ENCODE data around the gene MPZL1.
"Not testable (repeated sequence)": the region's sequence is repeated elsewhere in the genome, so short reads cannot be mapped to it uniquely, and the experiment has no call there.

The MPZL1 gene

DNA sequence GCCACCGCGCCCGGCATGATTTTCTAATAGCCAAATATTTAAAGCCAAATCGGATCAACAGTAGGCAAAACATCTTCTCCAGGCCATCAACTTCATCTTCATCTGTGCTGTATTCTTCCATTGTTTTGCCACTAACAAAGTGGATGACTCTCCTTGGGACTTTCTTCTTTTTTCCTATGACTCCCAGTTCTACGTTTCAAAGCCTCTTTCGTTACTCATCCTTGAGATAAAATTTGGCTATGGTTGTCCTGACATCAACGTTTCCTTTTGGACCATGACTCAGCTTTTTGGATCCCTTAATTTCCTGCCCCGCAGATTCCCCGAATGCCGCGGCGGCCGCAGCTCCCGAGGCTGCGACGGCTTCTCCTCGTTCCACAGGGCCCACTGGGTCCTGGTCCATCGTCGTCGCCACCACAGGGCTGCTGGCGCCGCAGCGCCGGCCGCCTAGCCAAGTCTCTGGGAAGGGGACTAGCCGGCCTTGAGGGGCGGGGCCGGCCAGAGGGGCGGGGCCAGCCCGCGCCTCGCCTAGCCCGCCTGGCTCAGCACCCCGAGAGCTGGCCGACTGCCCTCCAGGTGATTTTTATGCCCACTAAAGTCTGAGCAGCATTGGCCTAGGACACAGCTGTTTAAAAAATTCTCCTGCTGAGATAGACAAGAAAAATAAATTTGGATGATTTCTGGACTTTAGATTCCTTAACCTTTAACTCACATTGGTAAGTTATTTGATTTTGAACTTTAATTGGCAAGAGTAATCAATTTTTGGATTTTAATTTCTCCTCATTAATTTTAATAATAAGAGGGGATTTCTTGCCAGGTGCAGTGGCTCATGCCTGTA is 98.3 kb downstream of the MPZL1 start:
- DNase-seq, result no peak

DNA sequence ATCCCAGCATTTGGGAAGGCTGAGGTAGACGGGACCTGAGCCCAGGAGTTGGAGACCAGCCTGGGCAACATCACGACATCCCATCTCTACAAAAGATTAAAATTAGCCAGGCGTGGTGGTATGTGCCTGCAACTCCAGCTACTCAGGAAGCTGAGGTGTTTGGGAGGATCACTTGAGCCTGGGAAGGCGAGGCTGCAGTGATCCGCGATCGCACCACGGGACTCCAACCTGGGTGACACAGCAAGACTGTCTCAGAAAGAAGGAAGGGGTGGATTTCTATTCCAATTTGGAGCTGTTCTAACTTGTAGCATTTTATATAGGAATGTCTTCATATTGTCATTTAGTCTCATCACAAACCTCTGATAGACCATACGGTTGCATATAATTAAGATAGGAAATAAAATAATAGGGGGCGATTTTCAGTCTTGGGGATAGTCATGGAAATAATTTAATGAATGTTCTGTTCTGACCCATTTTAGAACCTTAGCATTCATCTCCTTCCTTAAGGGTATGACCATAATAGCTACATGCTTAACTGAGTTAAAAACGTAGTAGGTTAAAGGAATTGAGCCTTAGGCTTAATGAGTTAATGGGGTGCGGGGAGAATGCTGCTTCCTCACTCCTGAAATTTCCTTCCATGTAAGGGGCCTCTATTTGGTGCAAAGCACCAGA is 99.0 kb downstream of the MPZL1 start:
- no peak for DNase-seq

DNA sequence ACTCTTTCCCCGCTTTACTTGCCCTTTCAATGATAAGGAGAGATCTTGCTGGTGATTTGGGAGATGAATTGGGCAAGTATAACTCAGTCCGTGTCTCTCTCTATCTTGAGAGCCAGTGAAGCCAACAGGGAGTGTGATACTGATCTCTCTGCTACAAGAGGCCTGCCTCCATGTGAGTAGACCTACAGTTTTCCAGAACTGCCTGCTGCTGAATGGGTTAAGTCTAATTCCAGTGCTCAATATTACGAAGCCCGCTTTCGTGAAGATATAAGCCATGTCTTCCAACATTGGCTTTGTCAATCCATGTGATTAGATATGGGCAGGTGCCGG is 99.5 kb downstream of the MPZL1 start:
- no peak for DNase-seq

DNA sequence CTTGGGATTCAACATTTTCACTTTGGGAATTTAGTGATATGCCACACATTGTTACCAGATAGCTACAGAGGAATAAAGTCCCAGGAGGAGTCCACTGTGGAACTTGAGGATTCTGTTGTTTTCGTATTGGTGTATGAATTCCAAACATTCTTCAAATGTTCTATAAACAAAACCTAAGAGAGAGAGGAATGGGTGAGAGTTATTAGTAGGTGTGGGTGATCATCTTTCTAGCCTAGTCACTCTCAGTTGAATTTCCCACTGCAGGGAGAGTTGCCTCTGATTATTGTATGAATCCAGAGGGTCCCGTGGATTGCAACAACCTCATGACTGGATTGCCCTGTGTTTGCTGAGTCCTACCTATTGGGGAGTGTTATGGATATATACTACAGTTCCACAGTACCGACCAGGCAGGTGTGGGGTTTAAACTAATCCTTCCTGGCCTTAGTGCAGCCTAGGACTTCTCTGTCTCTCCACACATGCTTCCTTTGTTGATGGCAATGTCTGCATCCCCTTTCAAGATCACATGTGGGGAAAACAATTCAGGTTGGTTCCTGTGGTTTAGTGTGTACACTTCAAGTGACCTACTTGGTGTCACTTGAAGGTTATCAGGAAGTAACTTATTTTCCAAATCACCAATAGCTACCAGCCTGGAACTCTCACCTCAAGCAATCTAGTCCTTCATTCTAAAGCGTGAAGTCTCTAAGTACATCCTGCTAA is 100.3 kb downstream of the MPZL1 start:
- DNase-seq, result no peak

DNA sequence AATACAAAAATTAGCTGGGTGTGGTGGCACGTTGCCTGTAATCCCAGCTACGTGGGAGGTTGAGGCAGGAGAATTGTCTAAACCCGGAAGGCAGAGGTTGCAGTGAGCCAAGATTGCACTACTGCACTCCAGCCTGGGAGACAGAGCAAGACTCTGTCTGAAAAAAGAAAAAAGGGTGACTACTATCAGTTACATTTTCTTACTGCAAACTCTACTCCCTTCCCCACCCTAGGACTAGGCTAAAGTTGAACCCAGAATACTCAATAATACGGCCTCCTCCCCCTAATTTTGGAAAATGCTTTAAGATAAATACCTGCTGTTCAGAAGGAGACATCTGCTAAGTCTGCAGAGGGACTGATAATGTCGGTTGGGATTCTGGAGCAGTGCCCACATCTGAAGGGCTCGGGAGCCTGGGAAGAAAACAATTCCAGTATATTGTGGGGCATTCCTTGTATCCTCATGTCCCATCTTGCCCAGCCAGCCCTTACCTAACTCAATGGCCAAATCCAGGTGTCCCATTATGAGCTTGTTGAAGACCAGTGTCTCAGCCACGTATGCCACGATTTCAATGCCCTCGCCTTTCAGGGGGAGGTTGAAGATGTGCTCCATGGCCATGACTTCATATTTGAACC is 102.5 kb downstream of the MPZL1 start:
- no peak for DNase-seq

DNA sequence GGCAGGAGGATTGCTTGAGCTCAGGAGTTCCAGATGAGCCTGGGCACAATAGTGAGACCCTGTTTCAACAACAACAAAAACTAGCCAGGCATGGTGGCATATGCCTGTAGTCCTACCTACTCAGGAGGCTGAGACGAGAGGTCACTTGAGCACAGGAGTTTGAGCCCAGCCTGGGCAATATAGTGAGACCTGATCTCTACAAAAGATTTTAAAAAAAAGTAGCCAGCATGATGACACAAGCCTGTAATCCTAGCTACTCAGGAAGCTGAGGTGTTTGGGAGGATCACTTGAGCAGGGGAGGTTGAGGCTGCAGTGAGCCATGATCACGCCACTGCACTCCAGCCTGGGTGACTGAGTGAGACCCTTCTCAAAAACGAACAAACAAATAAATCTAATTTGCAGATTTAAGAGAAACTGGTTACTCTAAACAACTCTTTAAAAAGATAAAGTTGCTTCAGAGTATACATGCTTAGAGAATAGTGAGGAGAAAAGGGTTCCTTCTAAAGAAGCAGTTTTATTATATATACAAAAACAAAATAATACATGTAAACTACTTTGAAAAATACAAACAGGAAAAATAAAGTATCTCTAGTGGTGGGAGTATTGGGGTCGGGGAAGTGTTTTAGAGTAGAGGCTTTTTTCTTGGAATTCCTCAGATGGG is 103.8 kb downstream of the MPZL1 start:
- no peak for DNase-seq

DNA sequence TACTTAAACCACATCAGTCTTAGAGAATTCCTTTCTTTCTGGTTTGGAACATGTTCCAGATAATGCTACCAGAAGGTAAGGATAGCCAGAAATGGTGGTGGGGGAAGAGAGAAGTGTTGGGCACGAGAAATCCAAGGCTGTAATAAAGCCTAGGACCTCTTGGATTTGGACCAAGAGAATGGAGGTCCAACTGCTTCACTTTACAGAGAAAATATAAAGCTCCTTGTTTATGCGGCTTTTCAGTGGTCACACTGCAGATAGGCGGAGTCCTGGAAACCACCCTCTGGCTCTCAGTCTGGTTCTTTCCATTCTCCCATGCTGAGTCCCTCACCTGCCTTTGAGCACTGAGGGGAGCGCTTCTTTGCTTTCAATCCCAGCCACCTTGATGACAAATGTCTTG is 104.3 kb downstream of the MPZL1 start:
- no peak for DNase-seq

DNA sequence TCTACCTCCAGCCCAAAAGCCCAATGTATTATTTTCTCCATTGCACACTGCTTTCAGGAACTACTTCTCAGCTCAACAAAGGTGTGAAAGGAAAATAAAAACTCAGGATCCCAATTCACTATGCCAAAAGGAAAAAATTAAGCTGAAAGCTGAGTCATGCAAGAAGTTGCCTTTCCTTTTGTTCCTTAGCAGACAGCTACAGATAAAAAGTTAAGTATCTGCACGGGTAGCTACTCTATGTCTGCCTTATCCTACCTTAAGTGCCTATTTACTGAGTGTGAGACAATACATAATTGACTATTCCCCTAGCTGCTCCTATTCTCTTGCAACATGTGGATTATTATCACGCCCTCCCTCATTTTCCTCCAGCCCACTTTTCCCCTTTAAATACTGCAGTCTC is 108.1 kb downstream of the MPZL1 start:
- DNase-seq, result no peak

DNA sequence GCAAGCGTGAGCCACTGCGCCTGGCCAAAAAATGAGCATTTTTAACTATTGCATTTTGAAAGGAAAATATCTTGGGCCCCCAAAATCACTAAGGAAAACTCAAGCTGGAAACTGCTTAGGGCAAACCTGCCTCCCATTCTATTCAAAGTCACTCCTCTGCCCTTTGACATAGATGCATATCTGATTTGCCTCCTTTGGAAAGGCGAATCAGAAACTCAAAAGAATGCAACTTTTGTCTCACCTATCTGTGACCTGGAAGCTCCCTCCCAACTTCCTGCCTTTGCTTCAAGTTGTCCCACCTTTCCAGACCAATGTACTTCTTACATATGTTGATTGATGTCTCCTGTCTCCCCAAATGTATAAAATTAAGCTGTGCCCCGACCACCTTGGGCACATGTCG is 108.9 kb downstream of the MPZL1 start:
- not testable (repeated sequence) for DNase-seq

DNA sequence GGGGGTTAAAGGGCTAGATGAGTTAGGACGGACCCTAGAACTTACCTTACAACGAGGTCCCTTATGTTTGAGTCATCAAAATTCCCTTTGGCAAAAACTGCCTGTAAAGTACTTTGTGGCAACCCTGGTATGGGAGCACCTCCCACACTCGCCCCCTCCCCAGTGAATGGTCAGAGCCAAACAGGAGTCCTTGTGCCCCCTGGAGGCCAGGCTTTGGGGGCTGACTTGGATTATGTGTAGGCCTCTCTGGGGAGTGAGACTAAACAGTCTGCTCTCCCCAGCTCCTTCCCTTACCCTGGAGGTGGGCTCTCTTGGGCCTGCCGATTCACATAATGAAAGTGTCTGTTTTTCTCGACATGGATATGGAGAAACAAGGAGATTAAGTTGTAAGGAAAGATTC is 110.9 kb downstream of the MPZL1 start:
- no peak for DNase-seq

DNA sequence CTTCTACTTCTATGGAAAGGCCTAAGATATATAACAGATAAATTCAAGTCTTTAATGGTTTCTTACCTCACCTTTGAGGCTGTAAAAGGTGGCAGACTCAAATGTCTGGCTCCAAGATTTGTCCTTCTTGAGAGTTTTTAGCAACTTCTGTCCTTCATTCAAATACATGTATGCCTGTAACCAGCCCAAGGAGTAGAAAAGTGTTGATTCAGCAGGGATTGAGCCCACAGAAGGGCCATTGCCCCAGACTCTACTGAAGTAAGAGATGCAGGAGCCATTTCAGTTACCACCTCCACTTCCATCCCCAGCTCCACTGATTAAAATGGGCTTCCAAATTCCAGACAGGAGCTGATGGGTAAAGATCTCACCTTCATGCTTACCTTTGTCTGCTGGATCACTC is 112.1 kb downstream of the MPZL1 start:
- DNase-seq, result no peak

DNA sequence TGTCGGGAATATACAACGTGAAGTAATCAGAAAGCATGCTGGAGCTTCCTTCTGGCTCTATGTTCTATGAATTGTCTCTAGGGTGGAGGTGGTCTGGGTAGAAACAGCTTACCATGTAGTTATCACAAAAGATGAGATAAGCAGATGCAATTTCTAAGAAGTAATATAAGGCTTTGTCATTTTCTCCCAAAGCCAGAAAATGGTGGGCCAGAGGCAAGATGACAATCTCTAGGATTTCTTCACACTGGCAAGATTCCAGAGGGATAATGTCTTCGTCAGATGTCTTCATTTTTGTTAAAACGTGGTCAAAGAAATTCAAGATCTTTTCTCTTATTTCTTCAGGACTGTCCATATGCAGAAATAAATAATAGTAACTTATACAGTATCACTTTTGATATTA is 114.4 kb downstream of the MPZL1 start:
- DNase-seq, result no peak

DNA sequence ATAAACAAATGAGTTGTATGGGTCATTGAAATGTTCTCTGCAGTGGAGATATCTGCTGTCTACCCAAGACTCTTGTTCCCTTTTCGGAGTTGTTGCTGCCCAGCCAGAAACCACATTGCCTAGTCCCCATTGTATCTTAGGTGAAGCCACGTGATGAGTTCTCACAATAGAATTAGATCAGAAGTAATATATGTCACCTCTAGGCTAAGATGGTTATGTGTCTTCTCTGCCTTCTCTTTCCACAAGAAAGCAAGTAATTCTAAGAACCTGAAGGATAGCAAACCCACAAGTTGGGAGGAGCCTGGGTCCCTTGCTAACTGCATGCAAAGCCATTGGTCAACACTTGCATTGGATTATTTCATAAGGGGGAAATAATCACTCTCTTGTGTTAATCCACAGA is 115.5 kb downstream of the MPZL1 start:
- DNase-seq, result no peak

DNA sequence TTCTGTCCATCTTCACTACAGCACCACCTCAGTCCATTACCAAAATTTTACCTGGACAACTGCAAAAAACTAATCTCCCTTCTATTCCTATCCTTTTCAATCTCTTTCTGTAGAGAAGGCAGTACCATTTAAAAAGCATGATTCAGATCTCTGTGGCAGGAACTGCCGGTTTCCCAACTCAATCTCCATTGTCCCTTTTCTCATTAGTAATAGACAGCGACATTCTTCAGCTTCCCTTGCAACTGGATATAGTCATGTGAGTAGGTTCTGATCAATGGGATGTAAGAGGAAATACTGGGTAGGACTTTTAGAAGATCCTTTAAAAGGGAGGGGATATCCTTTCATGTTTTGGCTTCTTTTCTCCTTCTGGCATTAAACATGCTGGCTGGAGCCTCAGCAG is 117.2 kb downstream of the MPZL1 start:
- DNase-seq, result no peak
